GM20000 (cell line): Measurements from ENCODE around the gene SLC38A5.
"Not testable (repeated sequence)": the region's sequence is repeated elsewhere in the genome, so short reads cannot be mapped to it uniquely, and the experiment has no call there.

Experiments used
- DNase-seq: peaks from one replicate; pipeline ENCODE4 v3.0.0; 2012; ENCODE audit warnings: low spot score
- CTCF ChIP-seq: IDR thresholded peaks from 2 replicates; pipeline ENCODE4 v1.5.1; 2012; ENCODE audit warnings: mild to moderate bottlenecking, control low read depth; ENCODE audit errors: extremely low read depth, missing control alignments

SLC38A5 gene

DNA sequence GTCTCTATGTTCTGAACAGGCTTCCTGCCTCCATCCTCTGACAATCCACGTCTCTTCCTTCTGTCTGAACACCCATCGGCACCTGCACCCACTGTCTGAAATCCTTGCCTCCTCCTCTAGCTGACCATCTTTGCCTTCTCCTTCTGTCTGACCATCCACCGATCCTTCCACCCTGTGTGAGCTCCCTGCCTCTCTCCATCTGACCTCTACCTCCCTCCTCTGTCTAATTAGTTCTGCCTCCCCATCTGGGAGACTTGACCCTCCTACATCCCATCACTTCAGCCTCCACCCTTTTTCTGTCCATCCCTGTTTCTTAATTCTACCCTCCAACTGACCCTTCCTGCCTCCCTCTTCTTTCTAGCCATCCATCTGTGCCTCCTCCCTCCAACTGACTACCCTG is 10.0 kb downstream of the SLC38A5 start:
- DNase-seq = no peak

GRCh38 chrX:48459483-48459882 is 10.6 kb downstream of the SLC38A5 start:
- no peak for TF ChIP-seq CTCF
- no peak for DNase-seq

More for the DNA sequence above, 10.0 kb downstream of the SLC38A5 start:
- TF ChIP-seq CTCF = no peak

DNA sequence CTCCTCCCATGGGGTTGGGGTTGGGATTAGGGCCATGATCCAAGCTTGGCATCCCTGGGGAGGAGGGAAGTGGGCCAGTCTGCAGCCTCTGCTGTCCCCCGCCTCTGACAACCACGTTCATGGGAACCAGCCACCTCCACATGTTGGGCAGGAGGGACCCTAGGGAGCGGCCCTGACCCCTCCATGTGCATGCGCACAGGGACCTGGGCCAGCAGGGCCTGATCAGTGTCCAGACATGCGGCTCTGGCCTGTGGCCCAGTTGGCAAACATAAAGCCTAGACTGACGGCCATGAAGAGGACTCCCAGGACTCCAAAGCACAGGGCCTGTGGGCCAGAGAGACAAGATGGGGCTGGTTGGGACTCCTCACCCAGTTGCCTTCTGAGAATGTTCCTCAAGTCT is 11.3 kb downstream of the SLC38A5 start:
- no peak for DNase-seq
- no peak for TF ChIP-seq CTCF

- no peak for TF ChIP-seq CTCF
- DNase-seq = peak; percentile 0
Observed at GRCh38 chrX:48456628-48457331, 13.3 kb downstream of the SLC38A5 start.

DNA sequence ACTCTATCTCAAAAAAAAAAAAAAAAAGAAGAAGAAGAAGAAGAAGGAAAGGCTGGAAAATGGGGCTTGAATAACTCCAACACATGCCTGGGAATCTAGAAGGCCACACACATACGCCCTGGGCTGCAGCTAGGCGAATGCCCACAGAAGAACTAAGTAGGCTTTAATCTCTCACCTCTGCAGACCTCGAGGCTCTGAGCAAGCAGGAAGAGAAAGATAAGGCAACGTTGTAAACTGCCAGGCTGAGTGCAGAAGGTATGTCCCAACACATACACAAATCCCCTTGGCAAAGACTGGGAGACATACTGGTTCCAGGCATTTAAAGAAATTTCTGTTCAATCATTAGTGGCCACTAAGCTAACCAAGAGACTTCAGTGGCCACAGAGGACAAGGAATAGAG is 18.4 kb downstream of the SLC38A5 start:
- no peak for TF ChIP-seq CTCF
- peak; percentile 0 for DNase-seq

- no peak for DNase-seq
Observed at GRCh38 chrX:48450076-48450475, 20.0 kb downstream of the SLC38A5 start.

GRCh38 chrX:48447201-48447600 is 22.9 kb downstream of the SLC38A5 start:
- DNase-seq = not testable (repeated sequence)

More at GRCh38 chrX:48450076-48450475, 20.0 kb downstream of the SLC38A5 start:
- TF ChIP-seq CTCF = no peak

- not testable (repeated sequence) for DNase-seq
Observed at GRCh38 chrX:48433713-48434112, 36.3 kb downstream of the SLC38A5 start.

- not testable (repeated sequence) for DNase-seq
Observed at GRCh38 chrX:48430166-48430565, 39.9 kb downstream of the SLC38A5 start.

DNA sequence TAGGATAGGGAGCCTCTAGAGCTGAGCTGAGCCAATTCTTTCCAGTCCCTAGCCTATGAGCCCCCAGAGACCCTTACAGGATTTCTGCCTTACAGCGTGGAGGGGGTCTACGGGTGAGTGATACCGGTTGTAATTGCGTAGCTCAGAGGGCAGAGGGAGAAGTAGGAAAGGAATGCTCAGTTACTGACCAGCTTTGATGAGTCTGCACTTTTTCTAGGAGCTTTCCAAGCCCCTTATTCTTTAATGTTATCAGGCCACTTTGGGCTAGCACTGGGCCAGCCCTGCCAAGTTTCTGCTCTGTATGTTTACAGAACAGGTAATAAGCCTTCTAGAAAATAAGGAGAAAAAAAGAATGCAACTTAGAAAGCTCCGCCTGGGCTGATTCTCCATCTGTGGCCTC is 40.5 kb downstream of the SLC38A5 start:
- not testable (repeated sequence) for DNase-seq

DNA sequence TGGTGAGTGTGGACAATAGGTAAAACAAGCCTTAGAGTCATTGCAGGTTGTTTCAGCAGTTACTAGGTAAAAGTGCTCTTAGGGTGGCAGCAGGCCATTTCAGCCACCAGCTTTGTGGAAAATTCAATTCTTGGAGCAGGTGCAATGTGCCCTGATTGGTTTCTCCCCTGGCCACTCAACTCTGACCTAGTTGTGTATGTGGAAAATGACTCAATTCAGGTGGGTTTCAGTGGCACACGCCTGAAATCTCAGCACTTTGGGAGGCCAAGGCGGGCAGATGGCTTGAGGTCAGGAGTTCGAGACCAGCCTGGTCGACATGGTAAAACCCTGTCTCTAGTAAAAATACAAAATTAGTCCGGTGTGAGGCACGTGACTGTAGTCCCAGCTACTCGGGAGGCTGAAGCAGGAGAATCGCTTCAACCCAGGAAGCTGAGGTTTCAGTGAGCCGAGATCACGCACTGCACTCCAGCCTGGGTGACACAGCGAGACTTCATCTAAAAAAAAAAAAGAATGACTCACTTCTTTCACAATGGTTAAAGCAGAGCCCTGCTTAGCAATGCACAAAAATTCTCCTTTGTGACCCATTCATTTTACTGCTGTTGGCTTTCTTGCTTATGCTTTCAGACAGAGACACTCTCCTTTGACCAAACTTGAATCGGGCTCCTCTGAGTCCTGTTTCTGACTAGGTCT is 42.9 kb downstream of the SLC38A5 start:
- DNase-seq = not testable (repeated sequence)

GRCh38 chrX:48411860-48412259 is 58.2 kb downstream of the SLC38A5 start, which contains the start of gene SSX4B:
TSS of gene SSX4B (minus strand) at chrX:48411960. CDS start at chrX:48411372, 588 bp downstream.
- DNase-seq = not testable (repeated sequence)
